Tibial artery (tissue), 4 donors: ENCODE results near the gene OR11H6.
"Not testable (repeated sequence)": the region's sequence is repeated elsewhere in the genome, so short reads cannot be mapped to it uniquely, and the experiment has no call there.

Source experiments
- DNase-seq, 2 donors: peaks; one replicate each; pipeline ENCODE4 v3.0.0-alpha.2; 2019
- H3K27ac ChIP-seq, 2 donors: fragments of 200-600 bp; sonication (generic) in 1 of 2; 1 replicate in 1 of 2; 2 replicates in 1 of 2; pipeline ENCODE4 v1.5.1; 2018 to 2019; ENCODE audit warnings: mild to moderate bottlenecking in 1 of 2
- H3K27me3 ChIP-seq, 2 donors: fragments of 200-600 bp; sonication (generic) in 1 of 2; one replicate each; pipeline versions ENCODE4 v1.5.1 to v1.6.0; 2016 to 2019
- H3K36me3 ChIP-seq, 3 donors: fragments of 200-600 bp; sonication (generic) in 2 of 3; one replicate each; pipeline ENCODE4 v1.5.1; 2016 to 2019; ENCODE audit warnings: mild to moderate bottlenecking in 2 of 3
- H3K4me1 ChIP-seq, 4 donors: fragments of 200-600 bp; sonication (generic) in 2 of 4; 1 replicate in 3 of 4; 2 replicates in 1 of 4; pipeline ENCODE4 v1.5.1; 2016 to 2019
- H3K4me3 ChIP-seq, 2 donors: fragments of 200-600 bp; sonication (generic) in 1 of 2; 1 replicate in 1 of 2; 2 replicates in 1 of 2; pipeline ENCODE4 v1.5.1; 2018 to 2019; ENCODE audit warnings: mild to moderate bottlenecking in 2 of 2
- H3K9me3 ChIP-seq, 3 donors: fragments of 200-600 bp; sonication (generic) in 1 of 3; one replicate each; pipeline ENCODE4 v1.5.1; 2016 to 2019
- intact Hi-C: fragments of 100-400 bp; cut with DNase I; formaldehyde crosslinking; loops from one replicate; pipeline ENCODE4 v1.15.0; 2023; ENCODE audit warnings: low total_unique reads
- TF ChIP-seq, protein P1 (sequence below), 2 experiments: fragments of 200-600 bp in 1 of 2; fragments of 450-650 bp in 1 of 2; IDR thresholded peaks; one replicate each; pipeline ENCODE4 v1.5.1; 2017 to 2019; ENCODE audit warnings: antibody characterized with exemption in 2 of 2, mild to moderate bottlenecking in 1 of 2, moderate library complexity in 1 of 2

Gene OR11H6

DNA sequence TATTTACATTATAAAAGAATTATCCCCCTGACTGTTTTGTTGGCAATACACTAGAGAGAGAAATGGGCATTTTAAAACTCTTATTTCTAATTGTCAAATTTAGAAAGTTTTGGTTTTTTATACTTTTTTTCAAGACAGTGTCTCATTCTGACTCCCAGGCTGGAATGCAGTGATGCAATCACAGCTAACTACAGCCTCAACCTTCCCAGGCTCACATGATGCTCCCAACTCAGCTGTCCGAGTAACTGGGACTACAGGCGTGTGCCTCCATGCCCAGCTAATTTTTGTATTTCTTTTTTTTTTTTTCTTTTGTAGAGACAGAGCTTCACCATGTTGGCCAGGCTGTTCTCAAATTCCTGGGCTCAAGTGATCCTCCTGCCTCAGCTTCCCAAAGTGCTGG, 8.3 kb upstream of the OR11H6 start:
- Histone ChIP-seq H3K4me3 (no peak overlapping the region), H3K9me3 (no peaks in the 10 kb centered on the region), H3K36me3 (no peaks in the 10 kb centered on the region), H3K27me3 (no peaks in the 10 kb centered on the region), H3K4me1 (no peaks in the 10 kb centered on the region), H3K27ac (no peak overlapping the region)
- TF ChIP-seq, protein P1, sequence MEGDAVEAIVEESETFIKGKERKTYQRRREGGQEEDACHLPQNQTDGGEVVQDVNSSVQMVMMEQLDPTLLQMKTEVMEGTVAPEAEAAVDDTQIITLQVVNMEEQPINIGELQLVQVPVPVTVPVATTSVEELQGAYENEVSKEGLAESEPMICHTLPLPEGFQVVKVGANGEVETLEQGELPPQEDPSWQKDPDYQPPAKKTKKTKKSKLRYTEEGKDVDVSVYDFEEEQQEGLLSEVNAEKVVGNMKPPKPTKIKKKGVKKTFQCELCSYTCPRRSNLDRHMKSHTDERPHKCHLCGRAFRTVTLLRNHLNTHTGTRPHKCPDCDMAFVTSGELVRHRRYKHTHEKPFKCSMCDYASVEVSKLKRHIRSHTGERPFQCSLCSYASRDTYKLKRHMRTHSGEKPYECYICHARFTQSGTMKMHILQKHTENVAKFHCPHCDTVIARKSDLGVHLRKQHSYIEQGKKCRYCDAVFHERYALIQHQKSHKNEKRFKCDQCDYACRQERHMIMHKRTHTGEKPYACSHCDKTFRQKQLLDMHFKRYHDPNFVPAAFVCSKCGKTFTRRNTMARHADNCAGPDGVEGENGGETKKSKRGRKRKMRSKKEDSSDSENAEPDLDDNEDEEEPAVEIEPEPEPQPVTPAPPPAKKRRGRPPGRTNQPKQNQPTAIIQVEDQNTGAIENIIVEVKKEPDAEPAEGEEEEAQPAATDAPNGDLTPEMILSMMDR (IDR thresholded peaks at IDR 0.05) = no peak
- no peak for DNase-seq
- intact Hi-C loops = no loop called here

DNA sequence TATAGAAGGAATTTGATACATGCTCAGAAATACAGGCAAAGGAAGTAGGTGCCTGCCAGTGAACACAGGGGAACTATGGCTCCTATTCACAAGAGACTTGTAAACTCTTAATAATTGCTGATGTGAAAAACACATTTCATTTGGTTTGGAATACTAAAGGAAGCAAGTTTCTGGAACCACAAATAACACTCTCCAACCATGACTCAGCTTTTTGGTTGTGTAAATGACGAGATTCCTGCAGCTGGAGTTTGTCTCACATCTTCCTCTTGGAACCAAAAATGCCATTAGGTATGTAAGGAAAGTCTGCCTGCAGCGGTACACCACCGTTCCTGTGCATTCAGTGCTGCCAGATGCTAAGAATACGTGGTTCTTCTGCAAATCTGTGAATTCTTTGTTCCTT, 4.5 kb upstream of the OR11H6 start:
- H3K27ac ChIP-seq = no peak overlapping the region
- no peaks in the 10 kb centered on the region for H3K27me3 ChIP-seq
- DNase-seq = no peak
- no peaks in the 10 kb centered on the region for H3K9me3 ChIP-seq
- intact Hi-C loops = no loop called here
- H3K4me1 ChIP-seq = no peaks in the 10 kb centered on the region
- H3K4me3 ChIP-seq = no peak overlapping the region
- TF ChIP-seq, protein P1 (IDR thresholded peaks at IDR 0.05) = no peak
- H3K36me3 ChIP-seq = no peaks in the 10 kb centered on the region

DNA sequence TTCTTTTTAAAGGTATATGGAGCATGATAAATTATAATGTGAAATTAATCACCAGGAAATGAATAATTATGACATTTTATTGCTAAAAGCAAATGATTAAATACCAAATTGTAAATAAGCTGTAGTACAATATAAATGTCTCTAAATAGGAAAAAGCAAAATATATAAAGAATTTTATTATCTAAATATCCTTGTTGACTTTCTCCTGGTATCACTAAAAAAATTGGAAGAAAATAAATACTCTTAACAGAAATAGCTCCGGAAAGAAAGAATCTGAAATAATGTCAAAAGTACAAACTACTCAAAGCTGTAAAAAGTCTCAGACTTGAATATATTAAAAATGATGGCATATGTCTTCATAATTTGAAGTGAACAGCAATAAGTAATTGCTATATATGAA, 5.2 kb downstream of the OR11H6 start, which contains the start of gene OR11H7:
Gene OR11H7, plus strand, starts transcription at position 301 of the 400 bp plus-strand sequence.
- H3K27me3 ChIP-seq = no peaks in the 10 kb centered on the region
- peaks cover 0 to 12% (median 12%) of the 10 kb centered on the region in 3 donors for H3K9me3 ChIP-seq
- no peaks in the 10 kb centered on the region for H3K36me3 ChIP-seq
- TF ChIP-seq, protein P1 (IDR thresholded peaks at IDR 0.05) = no peak
- H3K4me1 ChIP-seq = no peaks in the 10 kb centered on the region
- DNase-seq = no peak
- intact Hi-C loops = no loop called here
- H3K4me3 ChIP-seq = no peak within 1 kb of the TSS
- H3K27ac ChIP-seq = no peak within 1 kb of the TSS

DNA sequence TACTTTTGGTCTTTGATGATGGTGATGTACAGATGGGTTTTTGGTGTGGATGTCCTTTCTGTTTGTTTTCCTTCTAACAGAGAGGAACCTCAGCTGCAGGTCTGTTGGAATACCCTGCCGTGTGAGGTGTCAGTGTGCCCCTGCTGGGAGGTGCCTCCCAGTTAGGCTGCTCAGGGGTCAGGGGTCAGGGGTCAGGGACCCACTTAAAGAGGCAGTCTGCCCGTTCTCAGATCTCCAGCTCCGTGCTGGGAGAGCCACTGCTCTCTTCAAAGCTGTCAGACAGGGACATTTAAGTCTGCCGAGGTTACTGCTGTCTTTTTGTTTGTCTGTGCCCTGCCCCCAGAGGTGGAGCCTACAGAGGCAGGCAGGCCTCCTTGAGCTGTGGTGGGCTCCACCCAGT, 11.9 kb downstream of the OR11H6 start:
- H3K36me3 ChIP-seq, H3K4me1 ChIP-seq, H3K27ac ChIP-seq, H3K27me3 ChIP-seq, H3K9me3 ChIP-seq, intact Hi-C loops, H3K4me3 ChIP-seq, DNase-seq: not testable (repeated sequence)

DNA sequence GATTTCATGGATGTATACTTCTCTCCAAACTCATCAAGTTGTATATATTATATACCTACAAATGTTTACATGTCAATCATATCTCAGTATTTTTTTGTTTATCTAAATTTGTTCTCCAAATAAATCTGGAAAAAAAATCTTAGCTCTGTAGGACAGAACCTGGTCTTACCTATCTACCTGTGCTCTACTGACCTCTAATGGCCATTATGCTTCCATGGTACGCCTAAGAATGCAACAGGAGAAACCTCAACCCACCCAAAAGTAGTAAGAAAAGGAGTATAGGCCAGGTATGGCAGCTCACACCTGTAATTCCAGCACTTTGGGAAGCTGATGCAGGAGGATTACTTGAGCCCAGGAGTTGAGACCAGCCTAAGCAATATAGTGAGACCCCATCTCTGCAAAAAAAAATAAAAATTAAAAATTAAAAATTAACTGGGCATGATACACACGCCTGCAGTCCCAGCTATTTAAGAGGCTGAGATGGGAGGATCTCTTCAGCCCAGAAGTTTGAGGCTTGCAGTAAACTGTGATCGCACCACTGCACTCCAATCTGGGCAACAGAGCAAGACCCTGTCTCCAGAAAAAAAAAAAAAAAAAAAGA, 24.2 kb downstream of the OR11H6 start:
- H3K36me3 ChIP-seq = peaks cover 0 to 5% (median 2%) of the 10 kb centered on the region in 3 donors
- no peak overlapping the region for H3K27ac ChIP-seq
- no peaks in the 10 kb centered on the region for H3K27me3 ChIP-seq
- no peak for DNase-seq
- intact Hi-C loops = no loop called here
- TF ChIP-seq, protein P1 (IDR thresholded peaks at IDR 0.05) = no peak
- H3K9me3 ChIP-seq = peaks cover 0 to 15% (median 7%) of the 10 kb centered on the region in 3 donors
- no peak overlapping the region for H3K4me3 ChIP-seq
- H3K4me1 ChIP-seq = no peaks in the 10 kb centered on the region

DNA sequence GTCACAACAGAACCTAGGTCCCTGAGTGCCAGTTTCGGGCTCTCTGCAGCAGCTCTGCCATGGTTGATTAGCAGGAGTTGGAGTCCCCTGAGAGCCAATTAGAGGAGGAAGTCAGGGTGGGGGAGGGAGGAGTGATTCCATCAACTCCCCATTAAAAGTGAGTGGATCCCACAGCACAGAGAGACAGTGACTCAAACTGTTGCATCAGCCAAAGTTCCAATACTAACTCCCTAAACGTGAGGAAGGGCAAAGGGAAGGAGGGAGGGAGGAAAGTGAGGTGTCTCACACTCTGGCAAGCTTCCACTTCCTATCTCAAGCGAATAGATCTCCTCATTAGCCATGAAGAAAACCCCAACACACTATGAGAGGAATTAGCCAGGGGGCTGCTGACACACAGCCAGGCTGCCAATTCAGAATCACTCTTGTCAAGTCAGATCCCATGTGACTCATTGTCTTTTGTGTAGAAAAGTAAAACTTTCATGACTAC, 39.2 kb downstream of the OR11H6 start:
- H3K4me1 ChIP-seq = no peaks in the 10 kb centered on the region
- no peak overlapping the region for H3K27ac ChIP-seq
- no peak for DNase-seq
- H3K4me3 ChIP-seq = no peak overlapping the region
- peaks cover 0 to 4% (median 0%) of the 10 kb centered on the region in 3 donors for H3K36me3 ChIP-seq
- intact Hi-C loops = no loop called here
- H3K9me3 ChIP-seq = no peaks in the 10 kb centered on the region
- TF ChIP-seq, protein P1 (IDR thresholded peaks at IDR 0.05) = no peak
- no peaks in the 10 kb centered on the region for H3K27me3 ChIP-seq

DNA sequence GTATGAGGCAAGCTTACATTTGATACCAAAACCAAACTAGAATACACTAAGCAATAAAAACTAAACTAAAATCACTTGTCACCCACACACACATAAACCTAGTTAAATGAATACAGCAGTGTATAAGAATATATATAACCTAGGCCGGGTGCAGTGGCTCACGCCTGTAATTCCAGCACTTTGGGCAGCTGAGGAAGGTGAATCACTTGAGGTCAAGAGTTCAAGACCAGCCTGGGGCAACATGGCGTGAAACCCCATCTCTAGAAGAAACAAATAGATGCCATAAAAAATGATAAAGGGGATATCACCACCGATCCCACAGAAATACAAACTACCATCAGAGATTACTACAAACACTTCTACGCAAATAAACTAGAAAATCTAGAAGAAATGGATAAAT, 40.9 kb downstream of the OR11H6 start:
- DNase-seq, H3K9me3 ChIP-seq, H3K27ac ChIP-seq, H3K4me1 ChIP-seq, H3K27me3 ChIP-seq, H3K4me3 ChIP-seq, H3K36me3 ChIP-seq, intact Hi-C loops: not testable (repeated sequence)
